Colonic mucosa (tissue), 4 donors: ENCODE measurements around the gene MT1H. TPM values are rescaled to one million over a fixed set of nuclear protein-coding genes. Genes with fewer than 3 reads are reported as not detected.

ENCODE experiments used
- DNase-seq: peaks from one replicate; pipeline ENCODE4 v3.0.0-alpha.2; 2020
- H3K27ac ChIP-seq: fragments of 200-600 bp; one replicate; pipeline ENCODE4 v1.8.0; 2021
- H3K27me3 ChIP-seq: fragments of 200-600 bp; one replicate; pipeline ENCODE4 v1.8.0; 2021
- H3K36me3 ChIP-seq: fragments of 200-600 bp; one replicate; pipeline ENCODE4 v1.8.0; 2021
- H3K4me1 ChIP-seq: fragments of 200-600 bp; one replicate; pipeline ENCODE4 v1.8.0; 2021; ENCODE audit warnings: mild to moderate bottlenecking
- H3K4me3 ChIP-seq: fragments of 200-600 bp; one replicate; pipeline ENCODE4 v1.8.0; 2021
- H3K9ac ChIP-seq, 2 donors: one replicate each; pipeline ENCODE4 v1.7.0; 2013; ENCODE audit warnings: control low read depth in 2 of 2, low read depth in 2 of 2, low read length in 2 of 2
- H3K9me3 ChIP-seq: fragments of 200-600 bp; one replicate; pipeline ENCODE4 v1.8.0; 2021
- intact Hi-C: fragments of 100-400 bp; cut with DNase I; formaldehyde crosslinking; loops from one replicate; pipeline ENCODE4 v1.14.1; 2022
- total RNA-seq, 2 donors: library from RNA; stranded (reverse); fragmentation: NEBNext Ultra II Directional in 1 of 2; extraction: Animal tissue kit (Norgen Biotek cat#: 25700) in 1 of 2; gene quantifications; one replicate each; pipeline ENCODE4 v1.2.1, GENCODE V29; 2021
- TF ChIP-seq, protein P1 (sequence below): fragments of 200-600 bp; IDR thresholded peaks from one replicate; pipeline ENCODE4 v1.8.0; 2022; ENCODE audit warnings: antibody characterized with exemption, mild to moderate bottlenecking
- donor health status: healthy.
- donor health status: DM: no; HTN: no; CAD: no.
- donor health status: DM: no; HTN: no; CAD: no.

MT1H gene
- total RNA-seq, 2 donors from 2014 or later: 43.8 to 180 TPM

DNA sequence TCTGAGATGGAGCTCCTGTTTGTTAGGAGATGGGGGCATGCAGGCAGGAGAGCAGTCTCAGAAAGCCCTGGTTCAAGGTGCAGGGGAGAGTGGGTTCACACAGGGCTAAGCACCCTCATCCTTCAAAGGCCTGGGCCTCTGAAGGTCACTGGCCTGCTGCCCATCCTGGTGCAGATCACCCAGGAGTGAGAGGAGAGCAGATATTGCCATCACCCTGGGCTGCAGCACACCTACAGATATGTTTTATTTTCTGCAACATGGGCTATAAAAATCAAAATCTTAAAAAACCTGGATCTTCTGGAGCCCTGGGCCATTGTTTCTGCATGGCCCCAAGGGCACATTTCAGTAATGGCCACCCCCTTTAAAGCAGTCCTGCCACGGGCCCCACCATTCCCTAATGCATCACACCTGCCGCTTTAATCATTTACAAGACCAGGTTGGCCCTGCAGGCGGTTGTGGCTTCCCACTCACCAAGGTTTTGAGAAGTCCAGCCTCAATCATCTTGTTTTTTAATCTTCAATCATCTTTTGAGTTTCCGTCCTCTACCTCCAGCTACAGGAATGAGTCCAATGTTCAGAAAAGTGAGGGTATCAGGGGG, 39.9 kb downstream of the MT1H start:
- TF ChIP-seq, protein P1, sequence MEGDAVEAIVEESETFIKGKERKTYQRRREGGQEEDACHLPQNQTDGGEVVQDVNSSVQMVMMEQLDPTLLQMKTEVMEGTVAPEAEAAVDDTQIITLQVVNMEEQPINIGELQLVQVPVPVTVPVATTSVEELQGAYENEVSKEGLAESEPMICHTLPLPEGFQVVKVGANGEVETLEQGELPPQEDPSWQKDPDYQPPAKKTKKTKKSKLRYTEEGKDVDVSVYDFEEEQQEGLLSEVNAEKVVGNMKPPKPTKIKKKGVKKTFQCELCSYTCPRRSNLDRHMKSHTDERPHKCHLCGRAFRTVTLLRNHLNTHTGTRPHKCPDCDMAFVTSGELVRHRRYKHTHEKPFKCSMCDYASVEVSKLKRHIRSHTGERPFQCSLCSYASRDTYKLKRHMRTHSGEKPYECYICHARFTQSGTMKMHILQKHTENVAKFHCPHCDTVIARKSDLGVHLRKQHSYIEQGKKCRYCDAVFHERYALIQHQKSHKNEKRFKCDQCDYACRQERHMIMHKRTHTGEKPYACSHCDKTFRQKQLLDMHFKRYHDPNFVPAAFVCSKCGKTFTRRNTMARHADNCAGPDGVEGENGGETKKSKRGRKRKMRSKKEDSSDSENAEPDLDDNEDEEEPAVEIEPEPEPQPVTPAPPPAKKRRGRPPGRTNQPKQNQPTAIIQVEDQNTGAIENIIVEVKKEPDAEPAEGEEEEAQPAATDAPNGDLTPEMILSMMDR: no peak
- Histone ChIP-seq H3K27me3 (no peaks in the 10 kb centered on the region), H3K27ac (no peak overlapping the region), H3K36me3 (no peaks in the 10 kb centered on the region), H3K9ac (no peak overlapping the region), H3K4me1 (no peaks in the 10 kb centered on the region), H3K4me3 (no peak overlapping the region), H3K9me3 (no peaks in the 10 kb centered on the region)
- intact Hi-C loops: no loop called here
- DNase-seq: no peak

DNA sequence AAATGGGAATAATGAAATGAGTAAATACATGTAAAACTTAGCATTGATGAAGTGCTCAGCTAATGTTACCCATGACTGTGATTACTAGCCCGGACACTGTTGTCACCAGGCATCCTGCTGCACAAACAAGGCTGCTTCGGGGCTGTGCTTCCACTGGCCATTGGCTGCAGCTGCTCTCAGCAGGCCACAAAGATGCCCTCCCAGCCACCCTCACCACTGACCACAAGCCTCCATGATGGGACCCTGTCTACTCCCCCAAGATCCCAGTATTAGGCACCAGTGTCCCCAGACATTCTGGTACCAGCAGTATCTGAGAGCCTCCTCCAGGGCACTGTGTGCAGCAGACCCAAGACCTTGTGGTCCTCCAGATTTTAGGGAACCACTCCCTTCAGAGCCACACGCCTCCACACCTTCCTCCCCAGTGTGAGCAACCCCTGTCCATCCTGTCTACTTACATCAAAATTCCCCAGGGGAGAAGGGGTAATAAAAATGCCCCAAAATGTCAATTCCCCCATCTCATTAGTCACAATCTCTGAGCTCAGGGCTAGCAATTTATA, 40.6 kb downstream of the MT1H start:
- intact Hi-C loops: no loop called here
- TF ChIP-seq, protein P1: no peak
- DNase-seq: no peak

GRCh38 chr16:56711862-56712261, 42.2 kb downstream of the MT1H start:
- Histone ChIP-seq H3K27me3 (no peaks in the 10 kb centered on the region), H3K9me3 (no peaks in the 10 kb centered on the region), H3K27ac (no peak overlapping the region), H3K36me3 (no peaks in the 10 kb centered on the region), H3K9ac (no peak overlapping the region), H3K4me3 (no peak overlapping the region), H3K4me1 (no peaks in the 10 kb centered on the region)
- TF ChIP-seq, protein P1: no peak
- DNase-seq: no peak
- intact Hi-C loops: no loop called here

More for the DNA sequence above, 40.6 kb downstream of the MT1H start:
- Histone ChIP-seq H3K27ac (no peak overlapping the region), H3K9me3 (no peaks in the 10 kb centered on the region), H3K27me3 (no peaks in the 10 kb centered on the region), H3K9ac (no peak overlapping the region), H3K4me1 (no peaks in the 10 kb centered on the region), H3K36me3 (no peaks in the 10 kb centered on the region), H3K4me3 (no peak overlapping the region)

DNA sequence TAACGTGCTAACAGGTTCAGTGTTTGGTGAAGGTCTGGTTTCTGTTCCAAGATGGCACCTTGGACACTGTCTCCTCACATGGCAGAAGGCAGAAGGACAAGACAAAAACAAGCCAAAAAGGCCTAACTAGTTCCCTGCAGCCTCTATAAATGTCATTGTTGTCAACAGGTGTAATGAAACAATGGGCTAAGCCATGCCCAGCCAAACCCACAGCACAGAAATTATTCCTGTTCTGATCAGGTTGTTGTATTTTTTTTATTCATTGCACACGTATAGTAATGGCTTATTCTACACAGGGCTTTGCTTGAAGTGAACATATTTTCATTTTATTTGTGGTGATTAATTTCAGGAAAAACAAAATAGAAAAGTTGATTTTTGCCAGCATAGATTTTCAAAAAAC, 44.2 kb downstream of the MT1H start:
- TF ChIP-seq, protein P1: no peak
- intact Hi-C loops: no loop called here
- no peaks in the 10 kb centered on the region for H3K4me1 ChIP-seq
- no peak overlapping the region for H3K9ac ChIP-seq
- no peak for DNase-seq
- no peak overlapping the region for H3K27ac ChIP-seq
- no peaks in the 10 kb centered on the region for H3K9me3 ChIP-seq
- H3K36me3 ChIP-seq: no peaks in the 10 kb centered on the region
- no peak overlapping the region for H3K4me3 ChIP-seq
- no peaks in the 10 kb centered on the region for H3K27me3 ChIP-seq

DNA sequence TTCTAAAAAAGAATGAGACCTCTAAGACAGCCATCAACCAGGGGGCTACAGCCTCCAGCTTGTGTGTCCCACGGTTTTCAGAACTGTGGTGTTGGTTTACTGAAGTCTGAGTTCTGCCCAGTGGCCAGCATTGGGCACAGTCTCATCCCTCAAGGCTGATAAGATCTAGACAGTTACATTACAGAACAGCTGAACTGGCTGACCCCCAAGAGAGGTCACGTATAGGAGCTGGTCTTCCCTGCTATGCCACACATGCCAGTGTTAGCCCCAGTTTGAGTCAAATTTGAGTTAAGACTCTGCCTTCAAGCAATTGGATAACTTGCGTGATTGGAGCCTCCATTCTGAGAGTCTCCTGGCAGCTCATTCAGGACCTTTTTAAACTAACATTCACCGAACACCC, 45.5 kb downstream of the MT1H start:
- no peaks in the 10 kb centered on the region for H3K4me1 ChIP-seq
- H3K27ac ChIP-seq: no peak overlapping the region
- no peaks in the 10 kb centered on the region for H3K27me3 ChIP-seq
- no peak overlapping the region for H3K9ac ChIP-seq
- H3K4me3 ChIP-seq: no peak overlapping the region
- TF ChIP-seq, protein P1: no peak
- H3K36me3 ChIP-seq: no peaks in the 10 kb centered on the region
- intact Hi-C loops: no loop called here
- no peaks in the 10 kb centered on the region for H3K9me3 ChIP-seq
- DNase-seq: no peak
